AG04450 (cell line): ENCODE data around the gene CABP4. TPM values are rescaled to one million over a fixed set of nuclear protein-coding genes. Genes with fewer than 3 reads are reported as not detected.
A peak's percentile ranks its signal among the peaks of the same experiment; 100 is the strongest.

Experiments
- CTCF ChIA-PET: fragments of 300-600, 350-600 bp; formaldehyde crosslinking; extraction: SDS; loops from one replicate; lab custom pipeline; 2022; ENCODE audit warnings: antibody characterized with exemption, inconsistent platforms; lab: Charles Lee
- POLR2A ChIA-PET: fragments of 350-600 bp; formaldehyde crosslinking; extraction: SDS; loops from one replicate; lab custom pipeline; 2021; ENCODE audit warnings: antibody characterized with exemption, inconsistent platforms; lab: Yijun Ruan, JAX
- DNase-seq: peaks from one replicate; pipeline ENCODE4 v3.0.0-alpha.2; 2011; ENCODE audit warnings: low read depth, low spot score
- H3K27ac ChIP-seq: one replicate; pipeline ENCODE4 v1.5.1; 2012; ENCODE audit warnings: low read depth, low read length, control low read depth
- H3K27me3 ChIP-seq: one replicate; pipeline ENCODE4 v1.6.0; 2012; ENCODE audit warnings: low read length; ENCODE audit not compliant: control insufficient read depth, insufficient read depth
- H3K4me3 ChIP-seq: 2 replicates; pipeline ENCODE4 v1.5.1; 2011; ENCODE audit warnings: mild to moderate bottlenecking, low read depth, low read length, control low read depth
- H3K9me3 ChIP-seq: 2 replicates; pipeline ENCODE4 v1.5.1; 2012; ENCODE audit warnings: low read length; ENCODE audit not compliant: control insufficient read depth, insufficient read depth
- polyA plus RNA-seq: library from polyadenylated mRNA; depleted of rRNA; stranded (reverse); fragments of >200 nt; gene quantifications from 2 replicates; pipeline ENCODE4 v1.2.3, GENCODE V29; 2011
- TF ChIP-seq, protein P1 (sequence below): IDR thresholded peaks from 2 replicates; pipeline ENCODE4 v1.5.1; 2011; ENCODE audit warnings: low read depth, low read length, control low read depth, inconsistent platforms

Gene CABP4
- polyA plus RNA-seq, 1 experiment = not detected

DNA sequence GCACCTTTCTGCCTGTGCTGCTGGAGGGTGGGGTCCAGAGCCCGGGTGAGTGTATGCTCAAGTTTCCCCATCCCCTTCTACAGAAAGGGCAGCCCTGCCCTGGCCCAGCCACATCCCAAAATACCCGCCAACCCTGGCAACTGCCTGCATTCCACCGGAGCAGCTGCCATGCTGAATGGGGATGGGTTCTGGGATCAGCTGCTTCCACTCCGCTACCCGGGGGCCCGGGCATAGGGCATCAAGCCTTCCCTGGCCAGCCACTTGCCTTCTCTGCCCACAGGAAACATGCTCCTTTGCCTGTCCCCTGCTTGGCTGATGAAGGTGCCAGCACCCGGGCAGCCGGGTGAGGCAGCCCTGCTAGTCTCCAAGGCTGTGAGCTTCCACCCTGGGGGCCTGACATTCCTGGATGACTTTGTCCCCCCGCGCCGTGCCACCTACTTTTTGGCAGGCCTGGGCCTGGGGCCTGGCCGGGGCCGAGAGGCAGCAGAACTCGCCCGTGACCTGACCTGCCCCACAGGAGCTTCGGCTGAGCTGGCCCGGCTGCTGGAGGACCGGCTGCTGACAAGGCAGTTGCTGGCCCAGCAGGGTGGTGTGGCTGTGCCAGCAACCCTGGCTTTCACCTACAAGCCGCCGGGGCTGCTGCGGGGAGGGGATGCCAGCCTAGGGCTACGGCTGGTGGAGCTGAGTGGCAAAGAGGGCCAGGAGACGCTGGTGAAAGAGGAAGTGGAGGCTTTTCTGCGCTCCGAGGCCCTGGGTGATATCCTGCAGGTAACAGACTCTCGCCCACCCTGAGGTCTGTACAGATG is 36.5 kb upstream of the CABP4 start:
- DNase-seq = no peak
- TF ChIP-seq, protein P1, sequence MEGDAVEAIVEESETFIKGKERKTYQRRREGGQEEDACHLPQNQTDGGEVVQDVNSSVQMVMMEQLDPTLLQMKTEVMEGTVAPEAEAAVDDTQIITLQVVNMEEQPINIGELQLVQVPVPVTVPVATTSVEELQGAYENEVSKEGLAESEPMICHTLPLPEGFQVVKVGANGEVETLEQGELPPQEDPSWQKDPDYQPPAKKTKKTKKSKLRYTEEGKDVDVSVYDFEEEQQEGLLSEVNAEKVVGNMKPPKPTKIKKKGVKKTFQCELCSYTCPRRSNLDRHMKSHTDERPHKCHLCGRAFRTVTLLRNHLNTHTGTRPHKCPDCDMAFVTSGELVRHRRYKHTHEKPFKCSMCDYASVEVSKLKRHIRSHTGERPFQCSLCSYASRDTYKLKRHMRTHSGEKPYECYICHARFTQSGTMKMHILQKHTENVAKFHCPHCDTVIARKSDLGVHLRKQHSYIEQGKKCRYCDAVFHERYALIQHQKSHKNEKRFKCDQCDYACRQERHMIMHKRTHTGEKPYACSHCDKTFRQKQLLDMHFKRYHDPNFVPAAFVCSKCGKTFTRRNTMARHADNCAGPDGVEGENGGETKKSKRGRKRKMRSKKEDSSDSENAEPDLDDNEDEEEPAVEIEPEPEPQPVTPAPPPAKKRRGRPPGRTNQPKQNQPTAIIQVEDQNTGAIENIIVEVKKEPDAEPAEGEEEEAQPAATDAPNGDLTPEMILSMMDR = no peak
- H3K4me3 ChIP-seq = no peak overlapping the region
- peaks cover 11% of the 10 kb centered on the region for H3K27me3 ChIP-seq
- H3K27ac ChIP-seq = no peak overlapping the region
- ChIA-PET CTCF (interaction anchor here (3.4 kb wide), 1 partner anchor 17 kb away, joined by 10 read pairs; the partner anchor contains the start of gene PPP1CA), POLR2A (interaction anchor here (0.6 kb wide), 2 partner anchors 12 to 45 kb away, joined by 3 to 7 read pairs; no protein-coding TSS in a partner anchor)
- H3K9me3 ChIP-seq = no peaks in the 10 kb centered on the region

DNA sequence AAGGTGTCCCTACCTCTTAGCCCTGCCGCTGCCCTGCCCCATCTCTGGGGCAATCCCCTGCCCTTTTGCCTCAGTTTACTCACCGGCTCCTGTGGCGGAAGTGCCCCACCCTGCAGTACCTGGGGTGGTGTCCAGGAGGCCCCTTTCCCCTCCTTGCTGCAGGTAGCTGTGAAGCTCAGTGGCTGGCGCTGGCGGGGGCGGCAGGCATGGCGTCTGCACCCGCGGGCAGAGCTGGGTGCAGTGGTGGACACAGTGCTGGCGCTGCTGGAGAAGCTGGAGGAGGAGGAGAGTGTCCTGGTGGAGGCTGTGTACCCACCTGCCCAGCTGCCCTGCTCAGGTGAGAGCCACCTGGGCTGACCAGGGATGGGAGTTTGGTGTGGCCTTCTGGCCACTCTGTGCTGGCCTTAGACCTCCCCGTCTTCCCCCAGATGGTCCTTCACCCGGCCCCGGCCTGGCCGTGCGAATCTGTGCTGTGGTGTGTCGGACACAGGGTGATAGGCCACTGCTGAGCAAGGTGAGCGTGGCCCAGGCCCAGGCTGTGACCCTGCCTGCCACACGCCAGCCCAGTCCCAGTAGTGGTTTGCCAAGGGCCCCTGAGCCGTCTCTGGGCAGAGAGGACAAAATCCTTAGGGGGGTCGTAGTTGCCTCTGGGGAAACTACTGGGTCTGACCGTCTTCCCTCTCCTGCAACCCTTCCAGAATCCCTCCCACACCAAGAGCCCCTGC is 35.7 kb upstream of the CABP4 start:
- TF ChIP-seq, protein P1 = no peak
- no peak overlapping the region for H3K27ac ChIP-seq
- ChIA-PET POLR2A (interaction anchor here (0.6 kb wide), 1 partner anchor 27 kb away, joined by 3 read pairs; the partner anchor contains the start of gene RAD9A), CTCF (interaction anchor here (3.4 kb wide), 1 partner anchor 18 kb away, joined by 10 read pairs; the partner anchor contains the start of gene PPP1CA)
- no peak overlapping the region for H3K4me3 ChIP-seq
- H3K27me3 ChIP-seq = peaks cover 11% of the 10 kb centered on the region
- no peaks in the 10 kb centered on the region for H3K9me3 ChIP-seq
- no peak for DNase-seq

DNA sequence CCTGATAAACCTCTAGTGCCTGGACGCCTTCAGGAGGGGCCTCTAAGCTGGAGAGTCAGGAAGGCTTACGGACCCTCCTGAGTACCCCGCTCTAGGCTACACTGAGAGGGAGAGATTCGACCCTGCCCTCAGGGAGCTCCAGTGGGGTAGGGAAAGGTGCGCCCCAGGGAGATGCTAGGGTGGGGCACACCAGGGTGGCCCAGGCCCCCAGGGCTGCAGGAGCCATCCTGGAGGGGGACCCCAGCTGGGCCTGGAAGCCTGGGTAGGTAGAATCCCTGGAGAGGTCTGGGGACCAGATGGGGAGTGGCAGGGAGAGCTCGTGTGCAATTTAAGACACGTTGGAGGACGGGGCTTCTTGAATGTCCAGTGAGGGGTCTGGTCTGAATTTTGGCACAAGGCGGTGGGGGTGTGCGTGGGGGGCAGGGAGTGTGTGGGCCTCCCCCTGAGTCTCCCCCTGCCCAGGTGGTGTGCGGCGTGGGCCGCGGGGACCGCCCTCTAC is 35.0 kb upstream of the CABP4 start:
- TF ChIP-seq, protein P1 = no peak
- ChIA-PET CTCF (interaction anchor here (3.4 kb wide), 1 partner anchor 18 kb away, joined by 10 read pairs; the partner anchor contains the start of gene PPP1CA), POLR2A (interaction anchor here (0.6 to 1.2 kb wide), 3 partner anchors 16 to 28 kb away, joined by 3 to 6 read pairs (median 3); partner anchors contain the start of genes PPP1CA and RAD9A)
- Histone ChIP-seq H3K9me3 (no peaks in the 10 kb centered on the region), H3K27ac (peak overlapping the region; percentile 39), H3K27me3 (peaks cover 4% of the 10 kb centered on the region), H3K4me3 (peak overlapping the region; percentile 55)
- no peak for DNase-seq

DNA sequence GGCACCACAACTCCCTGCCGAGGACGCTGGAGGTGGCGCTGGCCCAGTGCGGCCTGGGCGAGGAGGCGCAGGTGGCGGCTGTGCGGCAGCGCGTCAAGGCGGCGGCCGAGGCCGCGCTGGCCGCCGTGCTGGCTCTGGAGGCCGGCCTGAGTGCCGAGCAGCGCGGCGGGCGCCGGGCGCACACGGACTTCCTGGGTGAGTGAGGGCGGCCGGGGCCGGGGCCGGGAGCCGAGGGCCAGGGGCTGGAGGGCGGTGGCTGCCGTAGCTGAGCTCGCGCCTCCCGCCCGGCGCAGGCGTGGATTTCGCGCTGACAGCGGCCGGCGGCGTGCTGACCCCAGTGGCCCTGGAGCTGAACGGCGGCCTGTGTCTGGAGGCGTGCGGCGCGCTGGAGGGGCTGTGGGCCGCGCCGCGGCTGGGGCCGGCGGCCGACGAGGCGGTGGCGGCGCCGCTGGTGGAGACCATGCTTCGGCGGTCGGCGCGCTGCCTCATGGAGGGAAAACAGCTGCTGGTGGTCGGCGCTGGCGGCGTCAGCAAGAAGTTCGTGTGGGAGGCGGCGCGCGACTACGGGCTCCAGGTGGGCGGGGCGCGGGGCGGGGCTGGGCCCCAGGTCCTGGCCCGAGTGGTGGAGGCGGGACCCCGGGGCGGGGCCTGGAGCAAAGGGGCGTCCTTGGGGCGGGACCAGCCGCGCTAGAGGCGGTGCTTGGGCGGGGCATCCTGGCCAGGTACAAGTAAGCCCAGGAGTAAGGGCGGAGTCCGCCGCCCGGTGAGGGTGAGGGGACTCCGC is 34.3 kb upstream of the CABP4 start:
- ChIA-PET POLR2A (interaction anchor here (0.9 to 1.2 kb wide), 3 partner anchors 16 to 29 kb away, joined by 3 to 6 read pairs (median 4); partner anchors contain the start of genes PPP1CA and RAD9A), CTCF (interaction anchor here (3.4 kb wide), 1 partner anchor 19 kb away, joined by 10 read pairs; the partner anchor contains the start of gene PPP1CA)
- Histone ChIP-seq H3K9me3 (no peaks in the 10 kb centered on the region), H3K4me3 (peak overlapping the region; percentile 55), H3K27ac (peak overlapping the region; percentile 39), H3K27me3 (peaks cover 2% of the 10 kb centered on the region)
- peak; percentile 47 for DNase-seq
- TF ChIP-seq, protein P1 = no peak
